K562 (cell line): ENCODE results near the gene KIAA1614. TPM values are rescaled to one million over a fixed set of nuclear protein-coding genes. Genes with fewer than 3 reads are reported as not detected.

ENCODE experiments used
- ARNT ChIP-seq, 2 experiments: fragments of 450-650 bp; IDR thresholded peaks; 2 replicates each; pipeline ENCODE4 v1.6.1; 2016; ENCODE audit warnings: mild to moderate bottlenecking in 1 of 2
- BCOR ChIP-seq: fragments of 450-650 bp; IDR thresholded peaks from 2 replicates; pipeline ENCODE4 v1.6.1; 2016
- CBFA2T2 ChIP-seq: fragments of 450-650 bp; conservative IDR thresholded peaks from 2 replicates; pipeline ENCODE4 v1.6.1; 2017; ENCODE audit warnings: mild to moderate bottlenecking
- CBFB ChIP-seq: sonication (generic); formaldehyde crosslinking; IDR thresholded peaks from 2 replicates; pipeline ENCODE4 v1.4.0; 2020; ENCODE audit warnings: mild to moderate bottlenecking, missing genetic modification reagents
- CBX1 ChIP-seq: sonication (generic); IDR thresholded peaks from 2 replicates; pipeline ENCODE4 v1.6.1; 2016; ENCODE audit warnings: antibody characterized with exemption, low read depth, mild to moderate bottlenecking
- CBX3 ChIP-seq, 2 experiments: IDR thresholded peaks; 1 replicate in 1 of 2; 2 replicates in 1 of 2; pipeline ENCODE4 v1.6.1; 2012; ENCODE audit warnings: inconsistent platforms in 2 of 2, low read length in 2 of 2, borderline replicate concordance in 1 of 2, control low read depth in 1 of 2
- CEBPG ChIP-seq, 3 experiments: fragments of 200-800 bp in 1 of 3; sonication (Bioruptor generic) in 1 of 3; sonication (generic) in 1 of 3; formaldehyde crosslinking in 1 of 3; IDR thresholded peaks in 2 of 3; conservative IDR thresholded peaks in 1 of 3; 2 replicates each; pipeline versions ENCODE4 v1.6.1 to v1.8.0; 2016 to 2022; ENCODE audit warnings: missing compliant biosample characterization in 2 of 3, missing genetic modification characterization in 2 of 3, mild to moderate bottlenecking in 1 of 3, missing genetic modification reagents in 1 of 3
- CHD4 ChIP-seq: fragments of 200-600 bp; sonication (generic); IDR thresholded peaks from 3 replicates; pipeline ENCODE4 v1.6.1; 2012; ENCODE audit warnings: low read depth, mild to moderate bottlenecking, mixed read lengths, low read length, inconsistent platforms; ENCODE audit not compliant: insufficient read depth, insufficient replicate concordance, poor library complexity, severe bottlenecking
- EHMT2 ChIP-seq: fragments of 450-650 bp; IDR thresholded peaks from 2 replicates; pipeline ENCODE4 v1.6.1; 2018; ENCODE audit warnings: antibody characterized with exemption
- ETS2 ChIP-seq: IDR thresholded peaks from 2 replicates; pipeline ENCODE4 v1.6.1; 2016; ENCODE audit warnings: borderline replicate concordance, missing genetic modification characterization, mild to moderate bottlenecking, moderate library complexity, missing compliant biosample characterization; ENCODE audit not compliant: poor library complexity, severe bottlenecking
- ETV1 ChIP-seq: fragments of 450-650 bp; conservative IDR thresholded peaks from 2 replicates; pipeline ENCODE4 v1.6.1; 2016; ENCODE audit warnings: missing genetic modification characterization, control low read depth, low read depth, missing compliant biosample characterization
- FOXJ2 ChIP-seq: fragments of 200-800 bp; sonication (Bioruptor generic); IDR thresholded peaks from 2 replicates; pipeline ENCODE4 v1.6.1; 2016; ENCODE audit warnings: missing genetic modification characterization, missing compliant biosample characterization
- HMGN3 ChIP-seq: IDR thresholded peaks from 2 replicates; pipeline ENCODE4 v1.6.1; 2011; ENCODE audit warnings: borderline replicate concordance, low read depth, mild to moderate bottlenecking, mixed read lengths, low read length; ENCODE audit not compliant: insufficient read length; ENCODE audit errors: extremely low read depth
- RNF2 ChIP-seq: sonication (generic); IDR thresholded peaks from 2 replicates; pipeline ENCODE4 v1.6.1; 2016
- SMARCE1 ChIP-seq: fragments of 450-650 bp; IDR thresholded peaks from 2 replicates; pipeline ENCODE4 v1.7.1; 2016; ENCODE audit warnings: mild to moderate bottlenecking
- SRF ChIP-seq, 2 experiments: fragments of 250-450, 450-650 bp in 1 of 2; sonication (Bioruptor Pico) in 1 of 2; sonication (generic) in 1 of 2; formaldehyde crosslinking; IDR thresholded peaks; 2 replicates each; pipeline versions ENCODE4 v1.5.0 to v1.5.1; 2020 to 2022; ENCODE audit warnings: mild to moderate bottlenecking in 1 of 2, missing genetic modification reagents in 1 of 2
- TBL1XR1 ChIP-seq, 2 experiments: IDR thresholded peaks; 2 replicates each; pipeline ENCODE4 v1.6.1; 2012; ENCODE audit warnings: improper control_type of control experiment in 2 of 2, low read length in 2 of 2, mild to moderate bottlenecking in 1 of 2
- TCF15 ChIP-seq: fragments of 250-450 bp; sonication (Bioruptor Pico); IDR thresholded peaks from 2 replicates; pipeline ENCODE4 v1.8.0; 2022; ENCODE audit warnings: moderate library complexity, mild to moderate bottlenecking, inconsistent platforms
- TRIM24 ChIP-seq, 2 experiments: fragments of 450-650 bp; IDR thresholded peaks; 2 replicates each; pipeline ENCODE4 v1.6.1; 2016
- XRCC5 ChIP-seq: fragments of 200-400 bp; formaldehyde crosslinking; IDR thresholded peaks from 2 replicates; pipeline ENCODE4 v1.6.1; 2017; ENCODE audit warnings: low read depth, mild to moderate bottlenecking, low read length
- YBX1 ChIP-seq: fragments of 450-650 bp; IDR thresholded peaks from 2 replicates; pipeline ENCODE4 v1.7.1; 2016; ENCODE audit warnings: mild to moderate bottlenecking
- ZNF586 ChIP-seq: fragments of 450-650 bp; formaldehyde crosslinking; conservative IDR thresholded peaks from 2 replicates; pipeline ENCODE4 v1.4.0; 2020; ENCODE audit warnings: mild to moderate bottlenecking, moderate library complexity
- ZNF696 ChIP-seq: fragments of 250-450 bp; sonication (Bioruptor Pico); conservative IDR thresholded peaks from 2 replicates; pipeline ENCODE4 v1.4.0; 2020; ENCODE audit warnings: mild to moderate bottlenecking, moderate library complexity
- ZNF740 ChIP-seq, 3 experiments: fragments of 200-800 bp in 1 of 3; sonication (Bioruptor generic) in 1 of 3; sonication (generic) in 1 of 3; formaldehyde crosslinking in 1 of 3; IDR thresholded peaks; 2 replicates each; pipeline versions ENCODE4 v1.6.1 to v1.8.0; 2016 to 2022; ENCODE audit warnings: mild to moderate bottlenecking in 2 of 3, missing compliant biosample characterization in 2 of 3, missing genetic modification characterization in 2 of 3, missing genetic modification reagents in 1 of 3
- polyA plus RNA-seq, 8 experiments: library from polyadenylated mRNA; depleted of rRNA in 4 of 8; stranded (reverse) in 5 of 8; unstranded in 3 of 8; fragments of >200 nt; fragmentation: Nextera tagmentation in 2 of 8; fragmentation: Illumina TruSeq in 1 of 8; extraction: Ambion mirVana in 2 of 8; extraction: Trizol in 1 of 8; gene quantifications; 2 replicates each; pipeline versions ENCODE4 v1.2.1 to v1.2.3, GENCODE V29; 2011 to 2014; ENCODE audit warnings: inconsistent platforms in 1 of 8, missing spikeins in 1 of 8
- total RNA-seq, 7 experiments: library from RNA; depleted of rRNA in 6 of 7; stranded (reverse); fragments of >200 nt in 6 of 7; fragmentation: Illumina TruSeq in 2 of 7; extraction: Trizol in 2 of 7; gene quantifications; 2 replicates each; pipeline versions ENCODE4 v1.2.1 to v1.2.3, GENCODE V29; 2011 to 2021; ENCODE audit warnings: low replicate concordance in 1 of 7

KIAA1614 gene
- total and polyA plus RNA-seq, 9 of the 15 experiments (the other 6 are each of a cell fraction or from before 2014, with no cell fraction given): 0.01 to 1.1 (median 0.15) TPM; not detected in 1

- peak; percentile 48; the same call in 1 of the 2 replicates for TF ChIP-seq ETV1 (tag)
- no peak for TF ChIP-seq TCF15 (CRISPR knock-in tag)
- TF ChIP-seq EHMT2: peak; percentile 87
- peak; percentile 26; the same call in 1 of the 2 replicates for TF ChIP-seq RNF2
- no peak for TF ChIP-seq CBX1
- peak; percentile 81 to 91 for TF ChIP-seq TRIM24 (IDR thresholded peaks at IDR 0.05)
- TF ChIP-seq SRF (CRISPR knock-in tag; IDR thresholded peaks at IDR 0.05): no peak
- TF ChIP-seq CHD4: no peak
- peak; percentile 95 for TF ChIP-seq CBFA2T2
- TF ChIP-seq XRCC5: 0 out of 2 replicates have a peak, but pooled peaks have one; percentile 41
- TF ChIP-seq SMARCE1: peak; percentile 51; the same call in 1 of the 2 replicates
- TF ChIP-seq CBFB (CRISPR knock-in tag): no peak
- peak; percentile 83 to 93 for TF ChIP-seq TBL1XR1 (IDR thresholded peaks at IDR 0.05; ENCODE audit: low read length in 2 of 2)
- no peak for TF ChIP-seq HMGN3
- no peak for TF ChIP-seq YBX1
- no peak for TF ChIP-seq FOXJ2 (tag)
- no peak for TF ChIP-seq ETS2 (tag)
- TF ChIP-seq ZNF586: no peak
- TF ChIP-seq ZNF696 (CRISPR knock-in tag): no peak
- peak; percentile 57 to 77; a peak in 2 of 4 replicates for TF ChIP-seq ARNT (IDR thresholded peaks at IDR 0.05)
- TF ChIP-seq BCOR: peak; percentile 60; the same call in 1 of the 2 replicates
- TF ChIP-seq ZNF740 (CRISPR knock-in tag; IDR thresholded peaks at IDR 0.05): no peak
- no peak for TF ChIP-seq ZNF740 (tag; IDR thresholded peaks at IDR 0.05)
- TF ChIP-seq CBX3 (IDR thresholded peaks at IDR 0.05; ENCODE audit: borderline replicate concordance in 1 of 2, low read length in 2 of 2): peak in 1 of 2 experiments; percentile 47; a peak in 1 of 3 replicates
- TF ChIP-seq CEBPG (CRISPR knock-in tag; IDR thresholded peaks at IDR 0.05): no peak
- no peak for TF ChIP-seq CEBPG (tag; conservative IDR thresholded peaks at IDR 0.05 in 1 of 2, IDR thresholded peaks at IDR 0.05 in 1 of 2)
These were observed 20.4 kb downstream of the KIAA1614 start (continued) for GRCh38 chr1:180933141-180933540.
